ENCODE data around the gene SLC6A5.

Gene SLC6A5

DNA sequence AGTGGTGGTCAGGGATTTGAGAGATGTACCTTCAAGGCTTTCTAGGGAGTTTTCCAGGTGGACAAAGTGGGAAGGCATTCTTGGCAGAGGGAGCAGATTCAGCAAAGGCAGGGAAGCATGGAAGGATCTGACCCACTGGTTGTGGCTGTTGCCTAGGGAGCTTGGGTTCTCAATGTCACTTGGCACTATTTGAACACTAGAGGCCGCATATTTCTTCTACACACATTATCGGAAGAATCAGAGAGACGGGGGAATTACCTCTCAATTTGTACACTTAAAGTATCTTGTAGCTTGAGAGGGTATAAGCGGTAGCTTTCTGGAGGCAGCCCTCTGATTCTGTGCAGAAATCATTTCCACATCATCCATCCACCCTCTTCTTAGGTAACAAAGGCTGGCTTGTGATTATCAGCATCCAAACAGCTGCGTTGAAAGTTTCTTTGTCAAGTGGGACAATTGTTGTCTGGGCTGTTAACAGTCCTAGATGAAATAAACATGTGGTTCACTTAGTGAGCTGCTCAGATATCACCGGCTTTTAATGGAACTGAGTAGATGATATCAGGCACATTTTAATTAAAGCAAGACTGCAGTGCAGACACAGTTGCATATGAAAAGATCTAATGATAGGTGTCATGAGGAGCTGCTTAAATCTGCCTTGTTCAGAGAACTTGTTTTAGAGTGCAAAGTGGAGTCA is 72.6 kb downstream of the SLC6A5 start:
- no peak for DNase-seq

DNA sequence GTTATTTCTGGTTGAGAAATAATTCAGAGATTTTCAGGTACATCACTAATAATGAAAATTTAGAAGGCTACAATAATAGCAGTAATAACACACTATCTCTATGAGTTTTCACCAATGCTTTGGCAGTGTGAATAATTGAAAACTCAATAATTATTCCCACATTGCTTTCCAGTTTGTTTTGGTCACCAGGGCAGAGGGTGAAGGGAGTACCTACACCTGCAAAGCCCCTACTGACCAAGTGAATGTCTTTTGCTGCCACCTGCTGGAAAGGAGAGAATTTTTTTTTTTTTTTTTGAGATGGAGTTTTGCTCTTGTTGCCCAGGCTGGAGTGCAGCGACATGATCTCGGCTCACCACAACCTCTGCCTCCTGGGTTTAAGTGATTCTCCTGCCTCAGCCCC is 73.2 kb downstream of the SLC6A5 start:
- no peak for DNase-seq

- DNase-seq, result no peak
Measured at GRCh38 chr11:20676658-20677057, 77.2 kb downstream of the SLC6A5 start.

GRCh38 chr11:20688761-20689160 is 89.4 kb downstream of the SLC6A5 start:
- no peak for DNase-seq

- DNase-seq, result no peak
Measured at GRCh38 chr11:20707876-20708275, 108.5 kb downstream of the SLC6A5 start.

Measured in CD4-positive, alpha-beta T cell treated with Interleukin-6 for 4 hours (primary cell).